Mucosa of rectum (tissue), 2 donors: ENCODE data around the gene STKLD1.

Experiments
- H3K27ac ChIP-seq, 2 donors: one replicate each; pipeline ENCODE4 v1.7.0; 2013; ENCODE audit warnings: inconsistent platforms in 2 of 2, low read depth in 2 of 2, low read length in 2 of 2
- H3K27me3 ChIP-seq, 2 donors: one replicate each; pipeline ENCODE4 v1.7.0; 2013; ENCODE audit warnings: low read length in 2 of 2; ENCODE audit not compliant: control insufficient read depth in 2 of 2, insufficient read depth in 2 of 2
- H3K36me3 ChIP-seq, 2 donors: one replicate each; pipeline ENCODE4 v1.7.0; 2013; ENCODE audit warnings: low read length in 2 of 2; ENCODE audit not compliant: control insufficient read depth in 2 of 2, insufficient read depth in 2 of 2
- H3K4me1 ChIP-seq, 2 donors: one replicate each; pipeline ENCODE4 v1.7.0; 2013; ENCODE audit warnings: low read length in 2 of 2, mild to moderate bottlenecking in 1 of 2; ENCODE audit not compliant: control insufficient read depth in 2 of 2, insufficient read depth in 2 of 2
- H3K4me3 ChIP-seq, 2 donors: one replicate each; pipeline ENCODE4 v1.7.0; 2013; ENCODE audit warnings: low read length in 2 of 2
- H3K9ac ChIP-seq, 2 donors: one replicate each; pipeline ENCODE4 v1.7.0; 2013; ENCODE audit warnings: low read length in 2 of 2, low read depth in 1 of 2, mild to moderate bottlenecking in 1 of 2
- H3K9me3 ChIP-seq, 2 donors: one replicate each; pipeline ENCODE4 v1.7.0; 2013; ENCODE audit warnings: low read length in 2 of 2; ENCODE audit not compliant: control insufficient read depth in 2 of 2
- donor health status: healthy.
- donor health status: Normal muscosa, but diverticular disease.

Gene STKLD1

GRCh38 chr9:133394687-133395271 is 18.6 kb downstream of the STKLD1 start:
- H3K27ac ChIP-seq: no peak overlapping the region
- H3K4me3 ChIP-seq: no peak overlapping the region
- H3K27me3 ChIP-seq: peaks cover 5 to 13% of the 10 kb centered on the region in 2 donors
- H3K9me3 ChIP-seq: no peaks in the 10 kb centered on the region
- H3K4me1 ChIP-seq: no peaks in the 10 kb centered on the region
- no peaks in the 10 kb centered on the region for H3K36me3 ChIP-seq
- no peak overlapping the region for H3K9ac ChIP-seq

- no peak overlapping the region for H3K27ac ChIP-seq
- H3K4me1 ChIP-seq: no peaks in the 10 kb centered on the region
- H3K27me3 ChIP-seq: peaks cover 5 to 13% of the 10 kb centered on the region in 2 donors
- H3K9me3 ChIP-seq: no peaks in the 10 kb centered on the region
- no peak overlapping the region for H3K4me3 ChIP-seq
- H3K9ac ChIP-seq: no peak overlapping the region
- no peaks in the 10 kb centered on the region for H3K36me3 ChIP-seq
These were observed 20.8 kb downstream of the STKLD1 start for GRCh38 chr9:133396952-133397351.

GRCh38 chr9:133397370-133397769 is 21.2 kb downstream of the STKLD1 start:
- peaks cover 5 to 13% of the 10 kb centered on the region in 2 donors for H3K27me3 ChIP-seq

GRCh38 chr9:133397895-133398294 is 21.7 kb downstream of the STKLD1 start:
- H3K27me3 ChIP-seq: peaks cover 5 to 13% of the 10 kb centered on the region in 2 donors
- H3K9ac ChIP-seq: no peak overlapping the region
- H3K4me3 ChIP-seq: no peak overlapping the region

More at GRCh38 chr9:133397370-133397769, 21.2 kb downstream of the STKLD1 start:
- H3K27ac ChIP-seq: no peak overlapping the region
- no peaks in the 10 kb centered on the region for H3K9me3 ChIP-seq
- H3K36me3 ChIP-seq: no peaks in the 10 kb centered on the region
- no peak overlapping the region for H3K4me3 ChIP-seq
- no peaks in the 10 kb centered on the region for H3K4me1 ChIP-seq
- no peak overlapping the region for H3K9ac ChIP-seq

GRCh38 chr9:133400292-133400691 is 24.1 kb downstream of the STKLD1 start:
- Histone ChIP-seq H3K27ac (no peak overlapping the region), H3K27me3 (peaks cover 5 to 8% of the 10 kb centered on the region in 2 donors), H3K4me1 (no peaks in the 10 kb centered on the region), H3K9ac (no peak overlapping the region), H3K36me3 (peaks cover 1 to 6% of the 10 kb centered on the region in 2 donors), H3K4me3 (no peak overlapping the region), H3K9me3 (no peaks in the 10 kb centered on the region)

More at GRCh38 chr9:133397895-133398294, 21.7 kb downstream of the STKLD1 start:
- no peaks in the 10 kb centered on the region for H3K9me3 ChIP-seq
- no peaks in the 10 kb centered on the region for H3K36me3 ChIP-seq
- no peaks in the 10 kb centered on the region for H3K4me1 ChIP-seq
- H3K27ac ChIP-seq: no peak overlapping the region

GRCh38 chr9:133401588-133401987 is 25.4 kb downstream of the STKLD1 start:
- Histone ChIP-seq H3K4me1 (no peaks in the 10 kb centered on the region), H3K27ac (no peak overlapping the region), H3K36me3 (peaks cover 11 to 17% of the 10 kb centered on the region in 2 donors), H3K9me3 (no peaks in the 10 kb centered on the region), H3K4me3 (no peak overlapping the region), H3K27me3 (peaks cover 5 to 8% of the 10 kb centered on the region in 2 donors), H3K9ac (no peak overlapping the region)

- no peaks in the 10 kb centered on the region for H3K4me1 ChIP-seq
- no peak overlapping the region for H3K4me3 ChIP-seq
- no peaks in the 10 kb centered on the region for H3K9me3 ChIP-seq
- no peaks in the 10 kb centered on the region for H3K27me3 ChIP-seq
- H3K27ac ChIP-seq: no peak overlapping the region
- peaks cover 17 to 27% of the 10 kb centered on the region in 2 donors for H3K36me3 ChIP-seq
- no peak overlapping the region for H3K9ac ChIP-seq
These were observed 26.5 kb downstream of the STKLD1 start for GRCh38 chr9:133402689-133403088.

- Histone ChIP-seq H3K9ac (no peak overlapping the region), H3K27me3 (no peaks in the 10 kb centered on the region), H3K27ac (no peak overlapping the region), H3K4me1 (no peaks in the 10 kb centered on the region), H3K9me3 (no peaks in the 10 kb centered on the region), H3K4me3 (no peak overlapping the region), H3K36me3 (peaks cover 24 to 37% of the 10 kb centered on the region in 2 donors)
These were observed 27.7 kb downstream of the STKLD1 start for GRCh38 chr9:133403766-133404453.

- H3K4me1 ChIP-seq: no peaks in the 10 kb centered on the region
- H3K27ac ChIP-seq: no peak overlapping the region
- no peak overlapping the region for H3K9ac ChIP-seq
- H3K27me3 ChIP-seq: no peaks in the 10 kb centered on the region
- peaks cover 27 to 37% of the 10 kb centered on the region in 2 donors for H3K36me3 ChIP-seq
- no peak overlapping the region for H3K4me3 ChIP-seq
- no peaks in the 10 kb centered on the region for H3K9me3 ChIP-seq
These were observed 28.4 kb downstream of the STKLD1 start for GRCh38 chr9:133404454-133405002.
